Peyer's patch (tissue), 4 donors: ENCODE measurements around the gene SLC35F6. TPM values are rescaled to one million over a fixed set of nuclear protein-coding genes. Genes with fewer than 3 reads are reported as not detected.

Experiments
- DNase-seq, 3 donors: peaks; one replicate each; pipeline ENCODE4 v3.0.0-alpha.2; 2017 to 2019
- H3K27ac ChIP-seq, 4 donors: fragments of 200-600 bp; sonication (generic); one replicate each; pipeline ENCODE4 v1.5.1; 2016 to 2019
- H3K27me3 ChIP-seq, 2 donors: fragments of 200-600 bp; sonication (generic); one replicate each; pipeline ENCODE4 v1.5.1; 2019
- H3K36me3 ChIP-seq, 3 donors: fragments of 200-600 bp; sonication (generic); one replicate each; pipeline ENCODE4 v1.5.1; 2016 to 2019
- H3K4me1 ChIP-seq, 4 donors: fragments of 200-600 bp; sonication (generic); one replicate each; pipeline ENCODE4 v1.5.1; 2016 to 2019
- H3K4me3 ChIP-seq, 4 donors: fragments of 200-600 bp; sonication (generic); 1 replicate in 3 of 4; 2 replicates in 1 of 4; pipeline ENCODE4 v1.5.1; 2016 to 2019; ENCODE audit warnings: mild to moderate bottlenecking in 1 of 4
- H3K9me3 ChIP-seq, 4 donors: fragments of 200-600 bp; sonication (generic); one replicate each; pipeline ENCODE4 v1.5.1; 2016 to 2019; ENCODE audit warnings: mild to moderate bottlenecking in 1 of 4
- CTCF ChIP-seq, 6 experiments: fragments of 450-650 bp in 4 of 6; fragments of 200-600 bp in 2 of 6; sonication (generic) in 1 of 6; IDR thresholded peaks; one replicate each; pipeline ENCODE4 v1.5.1; 2017 to 2019; ENCODE audit warnings: antibody characterized with exemption in 6 of 6, mild to moderate bottlenecking in 3 of 6, moderate library complexity in 1 of 6
- POLR2A ChIP-seq, 2 donors: fragments of 450-650 bp; IDR thresholded peaks; one replicate each; pipeline ENCODE4 v1.5.1; 2017; ENCODE audit warnings: antibody characterized with exemption in 2 of 2, mild to moderate bottlenecking in 2 of 2, moderate library complexity in 2 of 2
- total RNA-seq, 4 donors: library from RNA; depleted of rRNA; stranded (reverse); fragments of >200 nt; gene quantifications; one replicate each; pipeline ENCODE4 v1.1.0, GENCODE V29; 2016

Gene SLC35F6
- total RNA-seq, 4 donors from 2014 or later: 13.2 to 49.1 (median 38.1) TPM

DNA sequence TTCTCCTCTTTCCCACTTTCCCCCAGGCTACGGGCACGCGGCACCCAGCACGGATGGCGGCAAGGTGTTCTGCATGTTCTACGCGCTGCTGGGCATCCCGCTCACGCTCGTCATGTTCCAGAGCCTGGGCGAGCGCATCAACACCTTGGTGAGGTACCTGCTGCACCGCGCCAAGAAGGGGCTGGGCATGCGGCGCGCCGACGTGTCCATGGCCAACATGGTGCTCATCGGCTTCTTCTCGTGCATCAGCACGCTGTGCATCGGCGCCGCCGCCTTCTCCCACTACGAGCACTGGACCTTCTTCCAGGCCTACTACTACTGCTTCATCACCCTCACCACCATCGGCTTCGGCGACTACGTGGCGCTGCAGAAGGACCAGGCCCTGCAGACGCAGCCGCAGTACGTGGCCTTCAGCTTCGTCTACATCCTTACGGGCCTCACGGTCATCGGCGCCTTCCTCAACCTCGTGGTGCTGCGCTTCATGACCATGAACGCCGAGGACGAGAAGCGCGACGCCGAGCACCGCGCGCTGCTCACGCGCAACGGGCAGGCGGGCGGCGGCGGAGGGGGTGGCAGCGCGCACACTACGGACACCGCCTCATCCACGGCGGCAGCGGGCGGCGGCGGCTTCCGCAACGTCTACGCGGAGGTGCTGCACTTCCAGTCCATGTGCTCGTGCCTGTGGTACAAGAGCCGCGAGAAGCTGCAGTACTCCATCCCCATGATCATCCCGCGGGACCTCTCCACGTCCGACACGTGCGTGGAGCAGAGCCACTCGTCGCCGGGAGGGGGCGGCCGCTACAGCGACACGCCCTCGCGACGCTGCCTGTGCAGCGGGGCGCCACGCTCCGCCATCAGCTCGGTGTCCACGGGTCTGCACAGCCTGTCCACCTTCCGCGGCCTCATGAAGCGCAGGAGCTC is 36.2 kb upstream of the SLC35F6 start:
- TF ChIP-seq POLR2A (IDR thresholded peaks at IDR 0.05): no peak
- TF ChIP-seq CTCF (IDR thresholded peaks at IDR 0.05): peak in 4 of 6 experiments; percentile 13 to 26 (median 16)
- no peak for DNase-seq
- no peaks in the 10 kb centered on the region for H3K27me3 ChIP-seq

DNA sequence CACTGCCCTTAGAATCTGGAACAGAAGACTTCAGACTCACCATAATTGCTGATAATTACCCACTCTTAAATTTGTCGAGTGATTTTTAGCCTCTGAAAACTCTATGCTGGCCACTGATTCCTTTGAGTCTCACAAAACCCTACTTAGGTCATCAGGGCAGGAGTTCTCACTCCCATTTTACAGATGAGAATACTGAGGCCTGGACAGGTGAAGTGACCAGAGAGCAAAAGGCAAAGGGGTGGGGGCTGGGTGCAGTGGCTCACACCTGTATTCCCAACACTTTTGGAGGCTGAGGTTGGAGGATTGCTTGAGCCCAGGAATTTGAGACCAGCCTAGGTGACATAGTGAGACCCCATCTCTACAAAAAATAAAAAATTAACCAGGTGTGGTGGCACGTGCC is 34.8 kb upstream of the SLC35F6 start:
- H3K4me3 ChIP-seq: no peak overlapping the region
- DNase-seq: no peak
- no peaks in the 10 kb centered on the region for H3K9me3 ChIP-seq
- no peaks in the 10 kb centered on the region for H3K27me3 ChIP-seq
- TF ChIP-seq POLR2A (IDR thresholded peaks at IDR 0.05): no peak
- TF ChIP-seq CTCF (IDR thresholded peaks at IDR 0.05): no peak
- no peaks in the 10 kb centered on the region for H3K36me3 ChIP-seq
- H3K27ac ChIP-seq: no peak overlapping the region
- peaks cover 0 to 12% (median 0%) of the 10 kb centered on the region in 4 donors for H3K4me1 ChIP-seq

More for the DNA sequence above, 36.2 kb upstream of the SLC35F6 start:
- Histone ChIP-seq H3K9me3 (no peaks in the 10 kb centered on the region), H3K27ac (no peak overlapping the region), H3K4me3 (no peak overlapping the region), H3K36me3 (no peaks in the 10 kb centered on the region), H3K4me1 (peaks cover 0 to 19% (median 0%) of the 10 kb centered on the region in 4 donors)

- no peak for DNase-seq
- no peaks in the 10 kb centered on the region for H3K27me3 ChIP-seq
- no peak overlapping the region for H3K4me3 ChIP-seq
- no peaks in the 10 kb centered on the region for H3K36me3 ChIP-seq
- H3K27ac ChIP-seq: no peak overlapping the region
- TF ChIP-seq POLR2A (IDR thresholded peaks at IDR 0.05) (no peak), CTCF (IDR thresholded peaks at IDR 0.05) (no peak)
- H3K9me3 ChIP-seq: no peaks in the 10 kb centered on the region
- H3K4me1 ChIP-seq: no peaks in the 10 kb centered on the region
Observed at GRCh38 chr2:26730549-26731344, 33.3 kb upstream of the SLC35F6 start.

DNA sequence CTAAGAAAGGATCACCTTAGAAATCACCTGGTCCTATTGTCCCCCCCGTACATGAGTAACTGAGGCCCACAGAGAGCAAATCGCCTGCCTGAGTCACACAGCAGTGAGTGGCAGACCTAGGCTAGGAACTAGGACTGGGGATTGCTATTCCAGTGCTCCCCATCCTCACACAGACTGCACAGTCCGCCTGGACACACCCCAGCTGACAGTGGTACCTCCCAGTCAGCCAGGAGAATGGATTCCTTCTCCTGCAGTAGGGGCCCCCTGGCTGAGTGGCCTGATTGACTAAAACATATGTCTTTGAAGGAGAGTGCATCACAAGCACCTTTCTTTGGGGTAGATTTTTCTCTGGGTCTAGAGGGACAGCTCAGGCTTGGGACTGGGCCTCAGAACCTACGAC is 32.4 kb upstream of the SLC35F6 start:
- Histone ChIP-seq H3K4me1 (no peaks in the 10 kb centered on the region), H3K9me3 (no peaks in the 10 kb centered on the region), H3K36me3 (no peaks in the 10 kb centered on the region), H3K4me3 (no peak overlapping the region), H3K27me3 (no peaks in the 10 kb centered on the region), H3K27ac (no peak overlapping the region)
- no peak for TF ChIP-seq POLR2A (IDR thresholded peaks at IDR 0.05)
- no peak for TF ChIP-seq CTCF (IDR thresholded peaks at IDR 0.05)
- DNase-seq: no peak

DNA sequence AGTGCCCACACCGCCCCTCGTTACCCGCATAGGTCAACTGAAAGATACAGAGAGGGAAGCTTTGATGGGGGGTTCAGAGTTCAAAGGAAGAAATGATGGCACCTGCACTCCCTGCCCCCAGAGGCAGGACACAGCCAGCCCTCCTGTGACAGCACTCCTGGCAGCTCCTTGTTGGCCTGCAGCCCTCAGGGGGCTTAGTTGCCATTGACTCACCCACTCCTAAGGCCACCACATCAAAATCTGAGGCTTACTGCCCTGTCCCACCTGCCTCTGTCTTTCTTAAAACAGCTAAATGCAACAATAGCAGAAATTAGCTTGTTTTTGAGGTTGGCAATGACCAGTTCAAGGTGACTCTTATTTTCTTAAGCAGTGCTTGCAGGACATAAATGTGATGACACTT is 31.6 kb upstream of the SLC35F6 start:
- DNase-seq: no peak
- H3K4me1 ChIP-seq: no peaks in the 10 kb centered on the region

More for the DNA sequence above, 31.6 kb upstream of the SLC35F6 start:
- no peak overlapping the region for H3K27ac ChIP-seq
- no peaks in the 10 kb centered on the region for H3K27me3 ChIP-seq
- no peak overlapping the region for H3K4me3 ChIP-seq
- no peaks in the 10 kb centered on the region for H3K9me3 ChIP-seq
- H3K36me3 ChIP-seq: no peaks in the 10 kb centered on the region
- TF ChIP-seq POLR2A (IDR thresholded peaks at IDR 0.05) (no peak), CTCF (IDR thresholded peaks at IDR 0.05) (no peak)
